NCI-H510A (cell line): ENCODE results near the gene DNAH1.

Experiments used
- DNase-seq: peaks from one replicate; lab custom pipeline; 2025; lab: John Stamatoyannopoulos, UW

DNAH1 gene

GRCh38 chr3:52311576-52312119 is 4.5 kb upstream of the DNAH1 start:
- DNase-seq: no peak

- no peak for DNase-seq
Measured at GRCh38 chr3:52313188-52313773, 2.8 kb upstream of the DNAH1 start.

GRCh38 chr3:52313774-52314188 is 2.3 kb upstream of the DNAH1 start:
- DNase-seq: no peak

- no peak for DNase-seq
Measured at GRCh38 chr3:52314489-52314888, 1.6 kb upstream of the DNAH1 start.

- DNase-seq: no peak
Measured at GRCh38 chr3:52315006-52315405, 1.1 kb upstream of the DNAH1 start.

GRCh38 chr3:52317208-52318000 is 1.3 kb downstream of the DNAH1 start:
- peak; percentile 53 for DNase-seq

GRCh38 chr3:52318186-52318816 is 2.2 kb downstream of the DNAH1 start:
- no peak for DNase-seq

GRCh38 chr3:52319921-52320595 is 3.9 kb downstream of the DNAH1 start:
- DNase-seq: no peak

GRCh38 chr3:52321481-52321880 is 5.4 kb downstream of the DNAH1 start:
- no peak for DNase-seq

GRCh38 chr3:52322466-52322865 is 6.3 kb downstream of the DNAH1 start:
- no peak for DNase-seq

- no peak for DNase-seq
Measured at GRCh38 chr3:52323526-52324295, 7.6 kb downstream of the DNAH1 start.

- no peak for DNase-seq
Measured at GRCh38 chr3:52324676-52325075, 8.6 kb downstream of the DNAH1 start.

GRCh38 chr3:52325686-52326085 is 9.6 kb downstream of the DNAH1 start:
- DNase-seq: no peak

GRCh38 chr3:52326976-52327375 is 10.9 kb downstream of the DNAH1 start:
- DNase-seq: no peak

GRCh38 chr3:52327486-52328290 is 11.6 kb downstream of the DNAH1 start:
- DNase-seq: no peak

- DNase-seq: no peak
Measured at GRCh38 chr3:52328536-52329080, 12.5 kb downstream of the DNAH1 start.

- DNase-seq: no peak
Measured at GRCh38 chr3:52330194-52330805, 14.2 kb downstream of the DNAH1 start.

- DNase-seq: no peak
Measured at GRCh38 chr3:52331091-52331490, 15.0 kb downstream of the DNAH1 start.

GRCh38 chr3:52331906-52332305 is 15.8 kb downstream of the DNAH1 start:
- no peak for DNase-seq
